ENCODE measurements around the gene SH3RF3.

SH3RF3 gene

DNA sequence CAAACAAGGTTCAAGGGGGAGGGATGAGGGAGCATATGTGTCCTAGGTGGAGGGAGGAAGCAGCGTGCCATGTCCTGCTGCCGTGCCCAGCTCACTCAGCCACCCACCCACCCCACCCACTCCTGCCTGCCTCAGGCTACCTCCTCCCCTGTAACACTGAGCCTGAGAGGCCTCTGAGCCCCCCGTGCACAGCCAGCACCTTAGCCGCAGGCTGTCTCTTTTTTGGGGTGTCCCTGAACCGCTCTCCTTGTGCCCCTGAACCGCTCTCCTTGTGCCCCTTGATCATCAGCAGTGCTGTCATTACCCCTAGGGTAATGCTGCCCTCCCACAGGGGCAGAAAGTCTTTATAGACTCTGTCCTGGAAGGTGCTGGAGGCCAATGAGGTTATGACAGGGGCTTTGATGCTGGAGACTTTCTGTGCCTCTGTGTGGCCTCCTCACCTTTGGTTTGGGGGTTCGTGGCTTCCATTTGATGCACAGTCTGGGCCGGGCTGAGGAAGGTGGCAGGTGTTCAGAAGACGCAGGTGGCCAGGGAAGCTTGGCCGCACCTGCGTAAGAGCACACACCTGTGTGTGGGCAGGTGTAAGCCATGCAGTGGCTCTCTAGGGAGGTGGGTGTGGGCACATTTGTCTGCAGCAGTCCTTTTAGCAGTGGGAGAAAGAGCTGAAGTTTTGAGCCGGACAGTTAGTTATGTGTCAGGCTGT lies 344.8 kb downstream of the SH3RF3 start:
- no peaks in the 10 kb centered on the region for H3K27me3 ChIP-seq (ENCODE audit: insufficient read depth, low read length)
- H3K4me3 ChIP-seq (ENCODE audit: low read length): no peak overlapping the region
- H3K9me3 ChIP-seq (ENCODE audit: low read length): no peaks in the 10 kb centered on the region
- H3K36me3 ChIP-seq (ENCODE audit: insufficient read depth, low read length): no peaks in the 10 kb centered on the region
- no peak overlapping the region for H2AFZ ChIP-seq (ENCODE audit: low read depth, low read length)
- H3K4me1 ChIP-seq (ENCODE audit: insufficient read depth, low read length): no peaks in the 10 kb centered on the region

DNA sequence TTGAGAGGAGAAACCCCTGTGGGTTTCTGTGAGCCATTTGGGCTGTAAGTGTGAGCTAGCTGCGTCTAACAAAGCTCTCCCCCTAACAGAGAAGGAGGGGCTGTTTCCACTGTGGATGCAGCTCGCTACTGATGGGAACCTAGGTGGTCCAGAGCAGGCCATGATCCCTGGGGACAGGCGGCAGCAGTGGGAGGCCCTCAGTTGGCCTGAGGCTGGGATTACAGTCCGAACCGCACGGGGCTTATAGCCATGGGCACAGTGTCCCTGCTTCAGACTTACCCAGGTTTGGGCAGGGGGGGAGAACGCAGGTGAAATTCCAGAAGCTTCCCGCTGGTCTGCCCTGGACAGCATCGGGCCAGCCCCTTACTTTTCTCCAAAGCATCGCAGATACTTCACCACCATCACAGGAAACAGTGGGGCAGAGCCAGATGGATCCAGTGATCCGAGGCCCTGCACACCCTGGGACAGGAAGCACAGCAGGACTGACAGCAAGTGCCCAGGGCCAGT lies 345.4 kb downstream of the SH3RF3 start:
- Histone ChIP-seq H2AFZ (ENCODE audit: low read depth, low read length) (no peak overlapping the region), H3K36me3 (ENCODE audit: insufficient read depth, low read length) (no peaks in the 10 kb centered on the region), H3K4me1 (ENCODE audit: insufficient read depth, low read length) (no peaks in the 10 kb centered on the region), H3K27me3 (ENCODE audit: insufficient read depth, low read length) (no peaks in the 10 kb centered on the region), H3K9me3 (ENCODE audit: low read length) (no peaks in the 10 kb centered on the region), H3K4me3 (ENCODE audit: low read length) (no peak overlapping the region)

DNA sequence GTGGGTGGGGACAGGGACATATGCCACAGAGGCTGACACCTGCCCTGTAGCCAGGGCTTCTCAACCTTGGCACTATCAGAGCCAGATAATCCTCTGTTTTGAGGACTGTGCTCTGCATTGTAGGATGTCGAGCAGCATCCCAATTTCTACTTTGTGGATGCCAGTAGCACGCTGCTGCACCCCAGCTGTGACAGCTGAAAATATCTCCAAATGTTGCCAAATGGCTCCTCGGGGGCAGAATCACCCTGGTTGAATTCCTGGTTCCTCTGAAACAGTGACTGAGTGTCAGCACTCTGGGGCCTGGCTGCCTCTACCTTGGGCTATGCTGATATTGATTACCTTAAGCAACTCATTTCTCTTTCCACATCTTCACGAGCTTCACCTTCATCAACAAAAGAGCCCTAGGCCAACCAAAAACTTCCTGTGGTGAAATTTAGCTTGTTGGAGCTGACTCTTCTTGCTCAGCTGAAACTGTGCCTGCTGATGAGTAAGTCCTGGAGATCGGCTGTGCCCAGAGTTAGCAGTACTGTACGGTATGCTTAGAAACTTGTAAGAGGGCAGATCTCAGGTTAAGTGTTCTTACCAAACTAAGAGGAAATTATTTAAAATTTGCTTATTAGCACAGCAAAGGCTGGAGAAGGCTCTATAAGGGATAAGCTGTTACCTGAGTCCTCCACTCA lies 346.7 kb downstream of the SH3RF3 start:
- Histone ChIP-seq H2AFZ (ENCODE audit: low read depth, low read length) (no peak overlapping the region), H3K36me3 (ENCODE audit: insufficient read depth, low read length) (no peaks in the 10 kb centered on the region), H3K9me3 (ENCODE audit: low read length) (no peaks in the 10 kb centered on the region), H3K27me3 (ENCODE audit: insufficient read depth, low read length) (no peaks in the 10 kb centered on the region), H3K4me3 (ENCODE audit: low read length) (no peak overlapping the region), H3K4me1 (ENCODE audit: insufficient read depth, low read length) (no peaks in the 10 kb centered on the region)

GRCh38 chr2:109476641-109477441 lies 347.8 kb downstream of the SH3RF3 start:
- H3K36me3 ChIP-seq (ENCODE audit: insufficient read depth, low read length): no peaks in the 10 kb centered on the region
- no peak overlapping the region for H2AFZ ChIP-seq (ENCODE audit: low read depth, low read length)
- no peaks in the 10 kb centered on the region for H3K9me3 ChIP-seq (ENCODE audit: low read length)
- no peaks in the 10 kb centered on the region for H3K27me3 ChIP-seq (ENCODE audit: insufficient read depth, low read length)
- H3K4me1 ChIP-seq (ENCODE audit: insufficient read depth, low read length): no peaks in the 10 kb centered on the region
- no peak overlapping the region for H3K4me3 ChIP-seq (ENCODE audit: low read length)

DNA sequence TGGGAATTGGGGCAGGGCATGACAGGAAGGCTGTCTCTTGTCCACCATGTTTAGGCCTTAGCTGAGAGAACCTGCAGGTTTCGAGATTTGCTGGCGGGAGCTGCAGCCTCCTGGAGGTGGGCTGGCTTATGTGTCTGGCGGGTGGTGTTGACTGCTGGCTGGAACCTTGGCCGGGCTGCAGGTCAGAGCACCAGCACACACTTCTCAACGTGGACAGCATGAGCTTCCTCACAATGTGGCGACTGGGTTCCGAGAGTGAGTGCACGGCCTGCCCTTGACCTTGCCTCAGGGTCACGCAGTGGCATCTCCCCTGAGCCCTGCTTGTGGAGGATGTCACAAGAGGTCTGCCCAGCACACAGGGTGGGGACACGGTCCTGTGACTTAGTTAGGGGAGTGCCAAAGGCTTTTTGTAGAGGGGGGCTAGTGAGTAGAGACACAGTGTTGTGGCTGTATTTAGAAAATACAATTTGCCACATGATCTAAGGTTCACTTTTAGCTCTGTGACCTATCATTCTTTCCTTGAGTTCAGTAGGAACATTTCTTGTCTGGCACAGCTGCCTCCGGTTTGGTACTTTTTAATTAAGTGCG lies 350.0 kb downstream of the SH3RF3 start:
- H3K4me3 ChIP-seq (ENCODE audit: low read length): no peak overlapping the region
- H3K4me1 ChIP-seq (ENCODE audit: insufficient read depth, low read length): peaks cover 5% of the 10 kb centered on the region
- H3K36me3 ChIP-seq (ENCODE audit: insufficient read depth, low read length): no peaks in the 10 kb centered on the region
- H2AFZ ChIP-seq (ENCODE audit: low read depth, low read length): no peak overlapping the region
- H3K27me3 ChIP-seq (ENCODE audit: insufficient read depth, low read length): no peaks in the 10 kb centered on the region
- no peaks in the 10 kb centered on the region for H3K9me3 ChIP-seq (ENCODE audit: low read length)

GRCh38 chr2:109479804-109480203 lies 350.8 kb downstream of the SH3RF3 start:
- Histone ChIP-seq H3K4me3 (ENCODE audit: low read length) (no peak overlapping the region), H3K4me1 (ENCODE audit: insufficient read depth, low read length) (peaks cover 5% of the 10 kb centered on the region), H2AFZ (ENCODE audit: low read depth, low read length) (no peak overlapping the region), H3K36me3 (ENCODE audit: insufficient read depth, low read length) (no peaks in the 10 kb centered on the region), H3K9me3 (ENCODE audit: low read length) (no peaks in the 10 kb centered on the region), H3K27me3 (ENCODE audit: insufficient read depth, low read length) (no peaks in the 10 kb centered on the region)

GRCh38 chr2:109480486-109481195 lies 351.6 kb downstream of the SH3RF3 start:
- Histone ChIP-seq H2AFZ (ENCODE audit: low read depth, low read length) (no peak overlapping the region), H3K4me1 (ENCODE audit: insufficient read depth, low read length) (peaks cover 5% of the 10 kb centered on the region), H3K4me3 (ENCODE audit: low read length) (no peak overlapping the region), H3K36me3 (ENCODE audit: insufficient read depth, low read length) (no peaks in the 10 kb centered on the region), H3K9me3 (ENCODE audit: low read length) (no peaks in the 10 kb centered on the region), H3K27me3 (ENCODE audit: insufficient read depth, low read length) (no peaks in the 10 kb centered on the region)

DNA sequence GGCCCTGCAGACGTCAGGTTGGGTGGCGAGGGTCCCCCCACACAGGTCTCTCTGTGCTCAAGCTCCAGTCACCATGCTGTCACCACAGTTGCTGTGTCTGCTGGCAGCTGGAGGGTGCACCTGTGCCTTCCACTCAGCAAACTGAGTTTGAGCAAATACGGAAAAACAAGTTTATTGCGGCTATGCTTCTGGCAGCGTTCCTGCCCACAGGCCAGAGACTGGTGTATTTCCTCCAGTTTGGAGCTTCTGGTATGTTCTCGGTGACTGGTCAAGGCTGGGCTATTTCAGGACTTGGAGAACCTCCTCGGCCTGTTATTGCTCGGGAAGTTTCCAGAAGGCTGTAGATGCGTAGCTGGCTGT lies 352.2 kb downstream of the SH3RF3 start:
- peaks cover 5% of the 10 kb centered on the region for H3K4me1 ChIP-seq (ENCODE audit: insufficient read depth, low read length)
- H3K27me3 ChIP-seq (ENCODE audit: insufficient read depth, low read length): no peaks in the 10 kb centered on the region
- no peak overlapping the region for H3K4me3 ChIP-seq (ENCODE audit: low read length)
- H2AFZ ChIP-seq (ENCODE audit: low read depth, low read length): no peak overlapping the region
- no peaks in the 10 kb centered on the region for H3K36me3 ChIP-seq (ENCODE audit: insufficient read depth, low read length)
- H3K9me3 ChIP-seq (ENCODE audit: low read length): no peaks in the 10 kb centered on the region

DNA sequence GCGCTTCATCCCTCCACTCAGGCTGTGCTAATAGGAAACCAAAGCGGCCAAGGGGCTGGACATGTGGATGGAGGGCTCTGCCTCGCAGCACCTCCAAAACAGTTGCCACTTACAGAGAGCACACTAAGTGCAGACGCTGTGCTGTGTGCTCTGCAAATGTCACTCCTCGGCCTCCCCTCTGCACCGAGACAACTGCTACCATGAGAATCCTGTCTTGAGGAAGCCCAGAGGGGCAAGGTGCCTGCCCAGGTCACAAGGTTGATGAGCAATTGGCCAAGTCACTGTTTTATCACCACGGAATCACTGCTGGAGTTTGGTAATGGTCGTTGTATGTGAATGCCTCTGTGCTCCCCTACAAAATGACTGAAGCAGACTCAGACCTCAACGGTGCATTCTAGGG lies 352.6 kb downstream of the SH3RF3 start:
- Histone ChIP-seq H3K9me3 (ENCODE audit: low read length) (no peaks in the 10 kb centered on the region), H2AFZ (ENCODE audit: low read depth, low read length) (no peak overlapping the region), H3K4me3 (ENCODE audit: low read length) (no peak overlapping the region), H3K4me1 (ENCODE audit: insufficient read depth, low read length) (peaks cover 5% of the 10 kb centered on the region), H3K36me3 (ENCODE audit: insufficient read depth, low read length) (no peaks in the 10 kb centered on the region), H3K27me3 (ENCODE audit: insufficient read depth, low read length) (no peaks in the 10 kb centered on the region)

DNA sequence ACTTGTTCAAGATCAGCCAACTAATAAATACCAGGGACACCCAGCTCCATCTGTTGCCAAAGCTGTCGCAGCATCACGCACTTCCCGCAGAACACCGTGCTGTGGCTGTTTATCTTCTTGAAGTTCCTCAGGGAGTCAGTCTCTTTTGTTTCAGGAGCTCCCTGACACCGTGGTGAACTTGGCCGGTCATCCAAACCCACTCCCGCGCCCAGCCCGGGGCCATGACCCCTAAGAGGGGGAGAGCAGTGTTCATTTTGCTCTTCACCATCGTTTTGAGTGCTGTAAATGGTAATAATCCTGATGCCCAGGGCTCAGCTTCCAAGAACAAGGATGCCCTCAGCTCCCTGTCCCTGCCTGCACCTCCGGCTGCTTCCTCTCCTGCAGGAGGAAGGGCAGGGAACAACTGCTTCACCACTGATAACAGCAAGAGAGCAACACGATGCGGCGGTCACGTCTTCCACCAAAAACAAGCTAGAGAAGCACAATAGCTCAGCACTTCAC lies 353.4 kb downstream of the SH3RF3 start:
- Histone ChIP-seq H3K9me3 (ENCODE audit: low read length) (no peaks in the 10 kb centered on the region), H3K4me3 (ENCODE audit: low read length) (no peak overlapping the region), H3K4me1 (ENCODE audit: insufficient read depth, low read length) (peaks cover 5% of the 10 kb centered on the region), H2AFZ (ENCODE audit: low read depth, low read length) (no peak overlapping the region), H3K27me3 (ENCODE audit: insufficient read depth, low read length) (no peaks in the 10 kb centered on the region), H3K36me3 (ENCODE audit: insufficient read depth, low read length) (no peaks in the 10 kb centered on the region)

DNA sequence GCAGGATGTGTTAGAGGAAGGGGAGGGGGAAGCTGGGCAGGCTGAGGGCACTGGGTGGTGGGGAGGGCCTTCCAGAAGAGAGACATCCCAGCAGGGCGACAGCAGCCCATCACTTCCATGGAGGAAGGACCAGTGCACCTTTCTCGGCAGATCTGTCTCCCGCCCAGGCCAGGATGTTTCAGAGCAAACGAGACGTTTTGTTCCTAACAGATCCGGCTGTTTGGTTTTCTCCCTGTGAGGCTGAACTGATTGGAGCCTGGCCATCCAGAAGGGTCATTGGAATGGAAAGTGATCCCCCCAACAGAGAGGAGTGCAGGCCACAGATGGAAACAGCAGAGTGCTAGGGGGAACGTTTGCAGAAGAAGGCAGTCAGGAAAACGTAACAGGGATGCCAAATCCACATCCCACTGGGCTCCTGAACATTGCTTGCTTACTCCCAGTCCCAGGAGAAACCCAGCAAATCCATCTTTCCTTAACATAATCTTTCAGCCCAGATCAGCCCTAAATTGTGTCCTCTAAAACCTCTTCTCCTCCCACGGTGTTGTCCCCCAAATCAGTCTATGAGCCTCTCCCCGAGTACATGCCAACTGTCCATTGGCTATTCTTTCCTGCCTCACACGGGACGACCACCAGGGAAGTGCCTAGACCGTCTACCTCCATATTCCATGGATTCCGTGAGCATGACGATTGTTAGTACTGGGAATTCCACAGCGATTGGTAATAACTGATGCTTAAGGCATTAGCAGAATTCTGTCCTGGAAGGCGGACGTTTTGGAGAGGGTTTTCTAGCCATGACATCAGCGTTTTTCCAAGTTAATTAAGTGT lies 357.9 kb downstream of the SH3RF3 start:
- no peaks in the 10 kb centered on the region for H3K27me3 ChIP-seq (ENCODE audit: insufficient read depth, low read length)
- H2AFZ ChIP-seq (ENCODE audit: low read depth, low read length): no peak overlapping the region
- peaks cover 5% of the 10 kb centered on the region for H3K4me1 ChIP-seq (ENCODE audit: insufficient read depth, low read length)
- H3K9me3 ChIP-seq (ENCODE audit: low read length): no peaks in the 10 kb centered on the region
- H3K4me3 ChIP-seq (ENCODE audit: low read length): no peak overlapping the region
- H3K36me3 ChIP-seq (ENCODE audit: insufficient read depth, low read length): no peaks in the 10 kb centered on the region

DNA sequence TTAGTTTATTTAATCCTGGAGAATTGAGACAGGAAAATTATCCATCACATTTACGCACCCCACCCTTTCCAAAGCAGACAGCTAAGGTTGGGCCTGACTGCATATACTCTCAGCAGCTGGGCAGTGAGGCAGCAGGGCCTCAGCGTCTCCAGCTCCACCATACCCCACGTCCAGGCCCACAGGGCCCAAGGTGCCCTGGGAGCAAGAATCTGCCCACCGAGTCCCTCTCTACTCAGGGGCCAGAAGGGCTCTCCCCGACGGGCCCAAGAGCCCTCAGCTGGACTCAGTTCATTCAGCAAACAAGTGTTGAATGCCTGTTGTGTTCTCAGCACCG lies 358.5 kb downstream of the SH3RF3 start:
- no peak overlapping the region for H2AFZ ChIP-seq (ENCODE audit: low read depth, low read length)
- no peaks in the 10 kb centered on the region for H3K36me3 ChIP-seq (ENCODE audit: insufficient read depth, low read length)
- no peaks in the 10 kb centered on the region for H3K27me3 ChIP-seq (ENCODE audit: insufficient read depth, low read length)
- no peaks in the 10 kb centered on the region for H3K9me3 ChIP-seq (ENCODE audit: low read length)
- no peak overlapping the region for H3K4me3 ChIP-seq (ENCODE audit: low read length)
- peaks cover 2% of the 10 kb centered on the region for H3K4me1 ChIP-seq (ENCODE audit: insufficient read depth, low read length)
